Smooth muscle cell of the brain vasculature (primary cell): ENCODE results near the gene SNAP91.
"Not testable (repeated sequence)": the region's sequence is repeated elsewhere in the genome, so short reads cannot be mapped to it uniquely, and the experiment has no call there.

Source experiments
- DNase-seq: peaks from one replicate; pipeline ENCODE4 v3.0.0-alpha.2; 2012; ENCODE audit warnings: low read depth, low spot score

SNAP91 gene

DNA sequence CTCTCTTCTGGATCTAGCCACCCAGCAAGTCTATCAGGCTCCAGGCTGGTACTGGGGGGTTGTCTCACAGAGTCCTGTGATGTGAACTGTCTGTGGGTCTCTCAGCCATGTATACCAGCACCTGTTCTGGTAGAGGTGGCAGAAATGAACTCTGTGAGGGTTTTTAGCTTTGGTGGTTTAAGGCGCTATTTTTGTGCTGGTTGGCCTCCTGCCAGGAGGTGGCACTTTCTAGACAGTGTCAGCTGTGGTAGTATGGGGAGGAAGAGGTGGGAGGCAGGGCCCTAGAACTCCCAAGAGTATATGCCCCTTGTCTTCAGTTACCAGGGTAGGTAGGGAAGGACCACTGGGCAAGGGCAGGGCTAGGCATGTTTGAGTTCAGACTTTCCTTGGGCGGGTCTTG, 75.8 kb downstream of the SNAP91 start:
- DNase-seq = no peak

DNA sequence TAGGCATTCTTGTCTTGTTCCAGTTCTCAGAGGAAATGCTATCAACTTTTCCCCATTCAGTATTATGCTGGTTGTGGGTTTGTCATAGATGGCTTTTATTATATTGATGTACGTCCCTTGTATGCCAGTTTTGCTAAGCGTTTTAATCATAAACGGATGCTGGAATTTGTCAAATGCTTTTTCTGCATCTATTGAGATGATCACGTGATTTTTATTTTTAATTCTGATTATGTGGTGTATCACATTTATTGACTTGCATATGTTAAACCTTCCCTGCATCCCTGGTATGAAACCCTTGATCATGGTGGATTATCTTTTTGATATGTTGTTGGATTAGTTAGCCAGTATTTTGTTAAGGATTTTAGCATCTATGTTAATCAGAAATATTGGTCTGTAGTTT, 79.0 kb downstream of the SNAP91 start:
- not testable (repeated sequence) for DNase-seq

GRCh38 chr6:83615025-83615999, 93.6 kb downstream of the SNAP91 start:
- DNase-seq = peak; percentile 7

GRCh38 chr6:83613378-83613777, 95.5 kb downstream of the SNAP91 start:
- DNase-seq = no peak

DNA sequence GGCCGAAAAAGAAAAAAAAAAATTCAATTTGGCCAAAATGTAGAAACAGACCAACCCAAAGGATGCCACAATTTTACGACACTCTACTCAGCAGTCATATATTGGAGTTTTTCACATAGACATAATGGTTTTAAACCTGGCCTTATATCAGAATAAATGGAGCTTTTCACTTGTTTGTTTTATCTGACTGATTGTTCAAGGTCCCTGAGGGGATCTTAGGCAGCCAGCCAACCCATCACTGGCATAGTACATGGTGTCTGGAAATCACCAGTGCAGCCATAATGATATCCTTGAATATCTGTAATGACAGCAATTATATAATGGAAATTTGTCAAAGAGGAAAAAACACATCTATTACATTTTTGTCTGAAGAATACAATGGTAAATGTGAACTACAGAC, 99.7 kb downstream of the SNAP91 start:
- no peak for DNase-seq

- DNase-seq = no peak
These were observed 103.4 kb downstream of the SNAP91 start for GRCh38 chr6:83605517-83605916.

DNA sequence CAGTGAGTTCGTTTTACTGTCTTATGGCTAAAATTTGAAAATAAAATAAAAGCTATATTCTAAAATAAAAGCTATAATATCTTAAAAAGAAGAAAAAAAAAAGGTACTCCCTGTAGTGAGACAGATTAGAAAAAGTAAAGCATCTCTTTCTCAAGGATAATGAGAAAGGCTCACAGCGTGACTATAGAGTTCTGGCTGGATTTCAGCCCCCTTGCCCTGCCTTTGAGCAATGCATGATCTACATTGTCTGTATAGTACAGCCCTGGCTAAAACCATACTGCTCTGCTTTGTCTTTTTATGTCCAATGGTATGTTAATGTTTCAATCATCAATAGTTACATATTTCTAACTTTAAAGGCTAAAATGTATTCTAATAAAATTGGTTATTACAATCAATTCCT, 105.3 kb downstream of the SNAP91 start:
- no peak for DNase-seq

- no peak for DNase-seq
These were observed 107.8 kb downstream of the SNAP91 start for GRCh38 chr6:83601119-83601518.

DNA sequence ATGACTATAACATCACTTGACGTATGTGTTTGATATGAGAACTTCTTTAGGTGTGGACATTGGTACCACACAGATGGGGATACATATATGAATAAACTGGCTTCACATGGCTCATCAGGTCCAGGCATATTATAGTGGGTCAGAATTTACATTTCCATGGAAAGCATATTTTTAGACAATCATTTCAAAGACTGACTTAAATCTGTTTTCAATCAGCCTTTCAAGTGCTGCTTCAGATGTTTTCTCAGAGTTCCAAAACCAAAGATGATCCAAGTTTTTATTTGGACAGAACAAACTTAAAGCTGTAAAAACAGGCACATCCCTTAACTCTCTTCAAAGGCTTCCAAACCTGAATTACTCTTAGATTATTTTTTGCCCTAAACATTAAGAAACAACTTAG, 108.4 kb downstream of the SNAP91 start:
- DNase-seq = no peak

- no peak for DNase-seq
These were observed 111.4 kb downstream of the SNAP91 start for GRCh38 chr6:83597511-83597910.

DNA sequence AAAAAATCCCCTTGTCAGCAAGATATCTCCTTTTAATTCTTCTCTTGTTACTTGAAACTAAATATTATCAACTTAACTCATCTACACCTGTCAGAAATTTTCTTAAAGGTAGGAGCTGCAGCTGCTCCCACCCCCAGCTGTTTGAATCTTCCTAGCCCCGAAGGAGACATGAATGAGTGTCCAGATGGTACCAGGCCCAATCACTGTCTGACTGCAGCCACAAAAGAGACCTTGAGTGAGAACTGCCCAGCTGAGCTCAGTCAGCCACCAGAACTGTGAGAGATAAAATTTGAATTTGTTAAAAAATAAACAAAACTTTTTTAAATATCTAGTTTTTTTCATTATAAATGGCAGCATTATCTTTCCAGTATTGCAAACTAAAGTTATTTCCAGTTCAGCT, 111.8 kb downstream of the SNAP91 start:
- DNase-seq = no peak

DNA sequence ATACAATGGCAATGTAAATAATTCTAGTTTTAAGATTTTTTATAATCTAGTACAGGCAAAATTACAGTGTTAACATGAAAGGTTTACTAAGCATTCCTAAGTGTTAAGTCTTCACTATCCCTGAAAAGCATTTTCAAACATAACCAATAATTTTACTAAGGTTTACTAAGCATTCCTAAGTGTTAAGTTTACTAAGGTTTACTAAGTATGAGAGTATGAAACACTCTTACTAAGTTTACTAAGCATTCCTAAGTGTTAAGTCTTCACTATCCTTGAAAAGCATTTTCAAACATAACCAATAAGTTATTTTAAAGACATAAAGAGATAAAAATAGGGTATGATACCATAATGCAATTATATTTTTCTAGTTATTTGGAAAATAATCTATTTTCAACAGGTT, 114.0 kb downstream of the SNAP91 start:
- DNase-seq = no peak

DNA sequence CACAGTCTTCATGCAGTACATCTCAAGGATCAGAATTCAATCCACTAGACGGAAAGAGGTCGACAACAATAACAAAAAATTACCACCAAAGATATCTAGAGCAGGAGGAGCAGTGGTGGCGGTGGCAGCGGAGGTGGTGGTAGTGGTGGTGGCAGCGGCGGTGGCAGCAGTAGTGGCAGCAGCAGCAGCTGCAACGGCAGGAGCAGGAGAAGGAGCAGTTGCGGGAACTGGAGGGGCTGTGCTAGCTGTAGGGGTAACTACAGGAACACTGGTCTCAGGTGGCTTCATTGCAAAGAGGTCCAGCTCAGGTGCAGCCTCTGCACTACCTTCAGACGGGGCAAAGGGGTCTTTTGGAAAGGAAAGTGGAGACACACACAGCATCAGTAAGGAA, 115.5 kb downstream of the SNAP91 start:
- no peak for DNase-seq

DNA sequence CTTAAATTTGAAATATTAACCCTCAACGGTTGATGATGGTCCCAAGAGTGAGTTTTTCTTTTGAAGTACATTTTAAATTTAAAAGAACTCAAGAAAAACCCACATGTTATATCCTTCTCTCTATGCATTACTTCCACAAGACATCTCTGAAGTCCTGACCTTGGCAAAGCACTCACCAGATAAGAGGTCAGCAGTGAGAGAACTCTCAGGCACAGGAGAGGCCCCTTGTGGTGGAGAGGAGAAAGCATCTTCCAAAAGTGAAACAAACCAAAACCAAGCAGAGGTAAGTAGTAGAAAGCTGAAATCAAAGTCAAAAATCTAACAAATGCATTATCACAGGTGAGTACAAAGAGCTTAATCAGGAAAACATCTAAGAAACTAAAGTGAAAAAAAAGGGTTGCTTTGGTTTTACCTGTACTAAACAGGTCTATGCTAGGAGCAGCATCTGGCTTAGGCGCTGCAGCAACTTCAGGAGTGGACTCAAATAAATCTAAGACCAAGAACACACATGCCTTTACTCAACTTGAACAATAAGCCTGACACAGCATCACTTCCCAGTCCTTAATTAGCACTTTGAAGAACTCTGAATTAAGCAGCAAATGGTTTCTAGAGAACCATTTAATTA, 116.0 kb downstream of the SNAP91 start:
- DNase-seq = no peak

GRCh38 chr6:83590416-83590815, 118.5 kb downstream of the SNAP91 start:
- no peak for DNase-seq

GRCh38 chr6:83589076-83589475, 119.8 kb downstream of the SNAP91 start:
- no peak for DNase-seq

- no peak for DNase-seq
These were observed 130.8 kb downstream of the SNAP91 start for GRCh38 chr6:83578057-83578456.

- no peak for DNase-seq
These were observed 134.1 kb downstream of the SNAP91 start for GRCh38 chr6:83574783-83575182.

GRCh38 chr6:83571663-83572185, 137.2 kb downstream of the SNAP91 start:
- DNase-seq = not testable (repeated sequence)

DNA sequence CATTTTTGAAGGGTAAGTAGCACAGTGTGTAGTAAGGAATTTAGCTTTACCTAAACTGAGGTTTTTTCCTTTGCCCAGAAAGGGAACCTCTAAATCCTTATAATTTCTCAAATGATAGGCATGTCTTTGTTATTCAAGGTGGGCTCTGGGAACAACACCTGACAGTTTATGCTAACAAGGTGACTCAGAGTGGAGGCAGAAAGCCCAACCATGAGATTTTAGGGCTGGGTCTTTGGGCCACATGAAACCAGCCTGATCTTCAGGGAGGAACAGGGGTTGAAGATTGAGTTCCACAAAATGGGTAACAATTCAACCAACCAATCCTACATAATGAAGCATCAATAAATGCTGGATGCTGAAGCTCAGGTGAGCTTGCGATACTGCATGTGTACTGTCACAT, 149.9 kb downstream of the SNAP91 start:
- no peak for DNase-seq

DNA sequence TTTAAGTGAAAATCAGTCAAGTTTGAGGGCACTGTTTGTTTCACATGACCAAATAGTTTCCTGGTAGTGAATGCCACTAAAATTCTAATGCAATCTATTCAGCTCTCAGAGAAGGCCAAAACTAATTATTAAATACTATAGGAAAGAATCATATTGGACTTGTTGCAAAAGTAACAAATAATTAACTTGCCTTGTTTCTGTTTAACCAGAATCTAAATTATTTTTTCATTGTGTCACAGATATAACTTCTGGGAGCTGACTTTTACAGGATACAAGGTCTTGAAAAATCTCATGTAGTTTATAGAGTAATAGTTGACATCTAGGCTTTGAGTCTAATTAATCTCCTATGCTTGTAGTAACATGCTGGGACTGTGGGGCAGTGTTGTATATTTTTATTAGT, 152.0 kb downstream of the SNAP91 start:
- DNase-seq = no peak

GRCh38 chr6:83551748-83552147, 157.2 kb downstream of the SNAP91 start:
- not testable (repeated sequence) for DNase-seq

- DNase-seq = not testable (repeated sequence)
These were observed 158.4 kb downstream of the SNAP91 start for GRCh38 chr6:83550482-83550881.
